ENCODE results near the gene HARS1.
"Not testable (repeated sequence)": the region's sequence is repeated elsewhere in the genome, so short reads cannot be mapped to it uniquely, and the experiment has no call there.

HARS1 gene, protein sequence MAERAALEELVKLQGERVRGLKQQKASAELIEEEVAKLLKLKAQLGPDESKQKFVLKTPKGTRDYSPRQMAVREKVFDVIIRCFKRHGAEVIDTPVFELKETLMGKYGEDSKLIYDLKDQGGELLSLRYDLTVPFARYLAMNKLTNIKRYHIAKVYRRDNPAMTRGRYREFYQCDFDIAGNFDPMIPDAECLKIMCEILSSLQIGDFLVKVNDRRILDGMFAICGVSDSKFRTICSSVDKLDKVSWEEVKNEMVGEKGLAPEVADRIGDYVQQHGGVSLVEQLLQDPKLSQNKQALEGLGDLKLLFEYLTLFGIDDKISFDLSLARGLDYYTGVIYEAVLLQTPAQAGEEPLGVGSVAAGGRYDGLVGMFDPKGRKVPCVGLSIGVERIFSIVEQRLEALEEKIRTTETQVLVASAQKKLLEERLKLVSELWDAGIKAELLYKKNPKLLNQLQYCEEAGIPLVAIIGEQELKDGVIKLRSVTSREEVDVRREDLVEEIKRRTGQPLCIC

GRCh38 chr5:140690941-140691924 lies at the start of gene HARS1, which contains the start of gene HARS2:
Gene HARS1 (minus strand): TSS chr5:140691370. CDS start chr5:140691304, 66 bp downstream.
Gene HARS2 (plus strand): TSS chr5:140691455. CDS start chr5:140691649, 194 bp downstream.
- DNase-seq: peak; percentile 92

DNA sequence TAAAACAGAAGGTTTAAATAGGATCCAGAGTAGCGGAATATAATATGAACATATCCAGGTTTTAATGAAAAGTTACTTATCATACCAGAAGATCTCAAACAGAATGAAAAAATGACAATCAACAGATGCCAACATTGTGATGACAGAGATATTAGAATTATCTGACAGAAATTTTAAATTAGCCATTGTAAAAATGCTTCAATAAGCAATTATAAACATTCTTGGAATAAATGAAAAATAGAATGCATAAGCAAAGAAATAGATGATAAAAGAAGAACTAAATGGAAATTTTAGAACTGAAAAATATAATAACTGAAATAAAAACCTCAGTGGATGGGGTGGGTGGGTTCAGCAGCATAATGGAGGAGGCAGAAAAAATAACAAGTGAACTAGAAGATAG lies 46.3 kb upstream of the HARS1 start:
- DNase-seq: no peak

GRCh38 chr5:140734354-140734753 lies 43.2 kb upstream of the HARS1 start:
- DNase-seq: peak; percentile 25

GRCh38 chr5:140733098-140733497 lies 41.9 kb upstream of the HARS1 start:
- DNase-seq: no peak

DNA sequence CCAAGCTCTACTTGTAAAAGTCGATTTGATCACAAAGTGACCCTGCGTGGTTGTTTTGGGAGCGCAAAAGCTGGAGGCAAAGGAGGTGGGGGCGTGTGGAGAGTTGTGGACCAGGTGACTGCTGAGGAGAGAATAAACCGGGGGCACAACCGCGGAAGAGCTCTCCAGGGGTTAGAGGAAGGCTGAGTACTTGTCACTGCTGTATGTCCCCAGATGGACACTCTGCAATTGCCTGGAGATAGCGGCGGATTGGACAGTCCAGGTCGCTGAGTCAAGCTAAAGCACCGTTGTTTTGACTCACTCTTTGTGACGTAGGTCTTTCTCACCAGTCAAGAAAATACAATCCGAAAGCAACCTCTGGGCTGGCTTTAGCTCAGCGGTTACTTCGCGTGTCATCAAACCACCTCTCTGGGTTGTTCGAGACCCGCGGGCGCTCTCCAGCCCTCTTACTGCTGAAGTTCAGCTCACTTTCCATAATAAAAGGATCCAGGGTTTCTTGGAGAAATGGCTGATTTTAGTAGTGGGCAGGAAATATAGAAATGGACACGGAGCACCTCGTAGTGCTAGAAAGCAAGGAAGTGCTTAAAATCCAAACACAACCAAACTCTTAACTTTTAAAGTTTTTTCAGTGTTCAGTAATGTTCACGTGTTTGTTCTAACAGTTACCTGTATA lies 34.8 kb upstream of the HARS1 start:
- peak; percentile 90 for DNase-seq

DNA sequence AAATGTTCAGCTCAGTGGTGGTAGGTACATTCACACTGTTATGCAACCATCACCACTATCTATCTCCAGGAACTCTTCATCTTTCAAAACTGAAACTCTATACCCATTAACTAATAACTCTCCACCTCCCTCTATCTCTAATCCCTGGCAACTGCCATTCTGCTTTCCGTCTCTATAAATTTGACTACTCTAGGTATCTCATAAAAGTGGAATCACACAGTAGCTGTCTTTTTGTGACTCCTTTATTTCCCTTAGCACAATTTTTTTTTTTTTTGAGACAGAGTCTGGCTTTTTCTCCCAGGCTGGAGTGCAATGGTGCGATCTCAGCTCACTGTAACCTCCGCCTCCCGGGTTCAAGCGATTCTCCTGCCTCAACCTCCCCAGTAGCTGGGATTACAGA lies 30.2 kb upstream of the HARS1 start:
- DNase-seq: not testable (repeated sequence)

DNA sequence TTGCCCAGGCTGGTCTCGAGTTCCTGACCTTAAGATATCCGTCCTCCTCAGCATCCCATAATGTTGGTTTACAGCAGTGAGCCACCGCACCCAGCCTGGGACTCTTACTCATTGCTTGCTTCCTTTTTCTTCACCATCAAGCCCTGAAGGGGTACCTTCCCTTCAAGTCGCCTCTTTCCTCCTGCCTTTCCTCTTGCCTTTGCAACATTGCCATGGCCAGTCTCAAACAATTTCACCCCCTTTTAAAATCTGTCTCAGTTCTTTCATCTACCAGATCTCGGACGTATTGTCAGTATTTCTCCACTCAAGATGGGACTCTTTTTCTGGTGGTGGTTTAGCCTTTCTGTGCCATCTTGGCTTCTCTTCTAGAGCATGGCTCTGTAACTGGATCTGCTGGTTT lies 29.6 kb upstream of the HARS1 start:
- DNase-seq: peak; percentile 7

- DNase-seq: no peak
Observed at GRCh38 chr5:140718266-140718592, 27.1 kb upstream of the HARS1 start.

DNA sequence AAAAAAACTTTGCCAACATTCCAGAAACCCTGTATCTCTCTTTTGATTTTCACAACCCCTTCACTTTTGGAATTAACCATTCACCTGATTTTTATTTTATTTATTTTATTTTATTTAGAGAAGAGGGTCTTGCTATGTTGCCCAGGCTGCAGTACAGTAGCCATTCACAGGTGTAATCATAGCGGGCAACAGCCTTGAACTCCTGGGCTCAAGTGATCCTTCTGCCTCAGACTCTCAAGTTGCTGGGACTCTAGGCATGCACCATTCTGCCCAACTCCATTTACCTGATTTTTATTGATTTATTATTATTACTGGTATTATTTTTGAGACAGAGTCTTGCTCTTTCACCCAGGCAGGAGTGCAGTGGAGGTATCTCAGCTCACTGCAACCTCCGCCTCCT lies 25.1 kb upstream of the HARS1 start:
- not testable (repeated sequence) for DNase-seq

GRCh38 chr5:140713562-140714094 lies 22.5 kb upstream of the HARS1 start:
- DNase-seq: no peak

GRCh38 chr5:140711794-140712193 lies 20.6 kb upstream of the HARS1 start:
- no peak for DNase-seq

- peak; percentile 92 for DNase-seq
Observed at GRCh38 chr5:140710899-140711552, 19.9 kb upstream of the HARS1 start.

GRCh38 chr5:140708787-140709186 lies 17.6 kb upstream of the HARS1 start:
- DNase-seq: not testable (repeated sequence)

DNA sequence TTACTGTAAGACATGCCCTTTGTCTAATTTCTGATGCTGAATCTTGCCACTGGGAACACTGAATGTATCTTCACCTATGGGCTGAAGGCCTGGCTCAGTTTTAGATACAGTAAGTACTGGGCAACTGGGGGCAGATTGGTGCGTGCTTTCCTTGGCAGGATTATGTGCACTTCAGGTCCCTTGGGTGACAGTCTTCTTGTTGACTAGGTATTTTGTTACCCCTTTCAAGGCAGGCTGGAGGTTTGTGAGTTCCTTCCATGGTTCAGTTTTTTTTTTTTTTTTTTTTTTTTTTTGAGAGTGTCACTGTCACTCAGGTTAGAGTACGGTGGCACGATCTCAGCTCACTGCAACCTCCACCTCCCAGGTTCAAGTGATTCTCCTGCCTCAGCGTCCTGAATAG lies 16.6 kb upstream of the HARS1 start:
- DNase-seq: no peak

GRCh38 chr5:140700177-140701144 lies 9.3 kb upstream of the HARS1 start, which contains the start of gene ZMAT2:
Gene ZMAT2 (plus strand): TSS chr5:140700447. CDS start chr5:140700461, 14 bp downstream.
- peak; percentile 92 for DNase-seq

DNA sequence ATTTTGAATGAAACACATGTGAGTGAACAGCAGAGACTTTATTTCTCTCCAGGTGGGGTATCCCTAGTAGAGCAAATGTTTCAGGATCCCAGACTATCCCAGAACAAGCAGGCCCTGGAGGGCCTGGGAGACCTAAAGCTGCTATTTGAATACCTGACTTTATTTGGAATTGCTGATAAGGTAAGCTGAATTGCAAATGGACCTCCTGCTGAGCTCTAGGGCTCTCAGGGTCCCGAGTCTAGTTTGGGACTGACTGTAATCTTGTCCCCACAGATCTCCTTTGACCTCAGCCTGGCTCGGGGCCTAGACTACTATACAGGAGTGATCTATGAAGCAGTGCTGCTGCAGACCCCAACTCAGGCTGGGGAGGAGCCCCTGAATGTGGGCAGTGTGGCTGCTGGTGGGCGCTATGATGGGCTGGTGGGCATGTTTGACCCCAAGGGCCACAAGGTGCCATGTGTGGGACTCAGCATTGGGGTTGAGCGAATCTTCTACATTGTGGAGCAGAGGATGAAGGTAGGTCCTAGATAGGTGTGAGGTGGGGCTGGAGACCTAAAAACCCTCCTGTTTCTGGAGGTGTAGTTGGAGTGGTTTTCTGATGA lies 5.8 kb upstream of the HARS1 start:
- no peak for DNase-seq

DNA sequence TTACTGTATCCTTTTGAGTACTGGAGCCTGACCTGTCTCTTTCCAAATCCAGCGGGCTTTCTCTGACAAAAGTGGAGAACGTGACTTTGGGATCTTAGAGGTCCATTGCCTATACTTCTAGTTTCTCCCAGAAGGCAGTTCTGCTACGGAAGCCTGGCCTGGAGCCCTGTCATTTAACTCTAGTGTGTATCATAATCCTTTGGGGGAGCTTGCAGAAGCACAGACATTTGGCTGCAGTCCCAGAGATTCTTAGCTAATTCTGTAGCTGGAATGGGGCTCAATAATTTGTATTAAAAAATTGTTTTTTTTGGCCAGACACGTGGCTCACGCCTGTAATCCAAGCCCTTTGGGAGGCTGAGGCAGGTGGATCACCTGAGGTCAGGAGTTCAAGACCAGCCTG lies 3.1 kb upstream of the HARS1 start:
- DNase-seq: no peak

DNA sequence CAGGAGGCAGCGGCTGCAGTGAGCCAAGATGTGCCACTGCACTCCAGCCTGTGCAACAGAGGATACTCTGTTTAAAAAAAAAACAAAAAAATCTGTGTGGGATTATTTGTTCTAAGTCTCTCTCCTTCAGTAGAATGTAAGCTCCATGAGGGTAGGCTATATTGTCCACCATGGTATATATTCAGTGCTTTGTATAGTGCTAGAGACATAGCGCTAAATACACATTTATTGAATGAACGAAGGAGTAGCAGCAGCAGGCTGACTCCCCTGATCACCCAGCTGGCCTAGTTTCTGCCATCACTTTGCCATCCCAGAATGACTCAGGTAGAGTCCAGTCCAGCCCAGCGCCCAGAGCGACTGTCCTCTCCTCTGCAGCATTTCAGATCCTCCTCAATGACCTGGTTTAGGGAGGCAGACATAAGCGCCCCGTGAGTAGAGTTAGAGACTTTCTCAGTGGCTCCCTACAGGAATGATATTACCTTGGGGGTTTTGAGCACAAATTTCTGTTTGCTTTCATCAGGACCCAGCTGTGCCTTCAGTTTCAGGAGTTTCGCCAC lies 716 bp downstream of the HARS1 start:
- no peak for DNase-seq

DNA sequence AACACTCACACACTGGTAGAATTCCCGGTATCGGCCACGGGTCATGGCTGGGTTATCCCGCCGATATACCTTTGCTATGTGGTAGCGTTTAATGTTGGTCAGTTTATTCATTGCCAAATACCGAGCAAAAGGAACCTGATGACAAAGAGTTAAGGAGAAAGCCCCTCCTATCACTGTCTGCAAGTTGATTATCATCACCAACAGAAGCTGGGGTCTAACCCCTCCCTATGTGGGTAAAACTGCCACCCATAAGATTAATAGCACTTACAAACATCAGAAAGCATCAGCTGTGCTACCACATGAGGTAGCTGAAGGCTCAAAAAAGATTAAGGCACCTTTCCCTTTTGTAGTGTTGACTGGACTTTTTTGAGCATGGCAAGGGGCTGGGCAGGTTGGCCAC lies 12.2 kb downstream of the HARS1 start:
- DNase-seq: no peak

GRCh38 chr5:140677947-140678346 lies 13.2 kb downstream of the HARS1 start:
- DNase-seq: no peak

All from NCI-H146 (cell line).